PC-3 (cell line): Measurements from ENCODE around the gene RPL12. TPM values are rescaled to one million over a fixed set of nuclear protein-coding genes. Genes with fewer than 3 reads are reported as not detected.

ENCODE experiments used
- ATAC-seq: fragments of 200-7000 bp; cut with Tn5 transposase; 2 replicates; pipeline ENCODE4 v1.9.1; 2020; ENCODE audit warnings: mild to moderate bottlenecking, moderate library complexity
- BruUV-seq: library from RNA; stranded (reverse); fragments of 400-500 nt; replicated peaks from 2 replicates; lab custom pipeline; 2021; lab: Mats Ljungman, UMichigan
- CTCF ChIA-PET: fragments of 300-600 bp; sonication (Branson Sonifier 250); formaldehyde crosslinking; loops from one replicate; lab custom pipeline; 2022; ENCODE audit warnings: antibody characterized with exemption; lab: Charles Lee
- POLR2A ChIA-PET: fragments of 300-600 bp; sonication (Branson Sonifier 250); formaldehyde crosslinking; loops from one replicate; lab custom pipeline; 2022; ENCODE audit warnings: antibody characterized with exemption; ENCODE audit not compliant: unreplicated experiment; lab: Charles Lee
- DNase-seq: peaks from one replicate; pipeline ENCODE4 v3.0.0-alpha.2; 2015
- H2AFZ ChIP-seq: fragments of 300-600 bp; sonication (generic); 2 replicates; pipeline ENCODE4 v1.6.0; 2016; ENCODE audit warnings: antibody characterized with exemption, low read length
- H3F3A ChIP-seq: fragments of 300-600 bp; sonication (generic); one replicate; pipeline ENCODE4 v1.6.0; 2017; ENCODE audit warnings: antibody characterized with exemption, low read length, control low read depth, mild to moderate bottlenecking; ENCODE audit not compliant: unreplicated experiment
- H3K27ac ChIP-seq: fragments of 300-600 bp; sonication (generic); 2 replicates; pipeline ENCODE4 v1.5.1; 2016; ENCODE audit warnings: mild to moderate bottlenecking, low read length
- H3K27me3 ChIP-seq: fragments of 300-600 bp; sonication (generic); 2 replicates; pipeline ENCODE4 v1.6.1; 2016; ENCODE audit warnings: low read length, mixed read lengths
- H3K36me3 ChIP-seq: fragments of 300-600 bp; sonication (generic); 2 replicates; pipeline ENCODE4 v1.6.1; 2016; ENCODE audit warnings: low read depth, mixed run types, low read length, mixed read lengths
- H3K4me1 ChIP-seq: fragments of 300-600 bp; sonication (generic); 2 replicates; pipeline ENCODE4 v1.5.1; 2016; ENCODE audit warnings: low read length; ENCODE audit not compliant: insufficient read depth
- H3K4me2 ChIP-seq: fragments of 300-600 bp; sonication (generic); 2 replicates; pipeline ENCODE4 v1.6.0; 2016; ENCODE audit warnings: low read length
- H3K4me3 ChIP-seq: fragments of 300-600 bp; sonication (generic); 2 replicates; pipeline ENCODE4 v1.5.1; 2016; ENCODE audit warnings: mild to moderate bottlenecking, low read length, mixed read lengths
- H3K79me2 ChIP-seq: fragments of 300-600 bp; sonication (generic); 2 replicates; pipeline ENCODE4 v1.6.1; 2017; ENCODE audit warnings: low read length, mixed read lengths
- H3K9ac ChIP-seq: fragments of 300-600 bp; sonication (generic); 2 replicates; pipeline ENCODE4 v1.6.0; 2016; ENCODE audit warnings: mild to moderate bottlenecking, low read length
- H3K9me2 ChIP-seq: fragments of 300-600 bp; sonication (generic); replicated peaks from 2 replicates; pipeline ENCODE4 v1.6.1; 2016; ENCODE audit warnings: mixed run types, low read length, mixed read lengths
- H3K9me3 ChIP-seq: fragments of 300-600 bp; sonication (generic); 2 replicates; pipeline ENCODE4 v1.6.1; 2016; ENCODE audit warnings: low read length, mixed read lengths
- H4K20me1 ChIP-seq: fragments of 300-600 bp; sonication (generic); 2 replicates; pipeline ENCODE4 v1.6.1; 2016; ENCODE audit warnings: low read length, mixed read lengths
- EZH2 ChIP-seq: fragments of 300-600 bp; sonication (generic); IDR thresholded peaks from one replicate; pipeline ENCODE4 v1.6.1; 2017; ENCODE audit warnings: antibody characterized with exemption, mild to moderate bottlenecking, low read length; ENCODE audit not compliant: unreplicated experiment
- EZH2phosphoT487 ChIP-seq: fragments of 300-600 bp; sonication (generic); IDR thresholded peaks from 2 replicates; pipeline ENCODE4 v1.6.1; 2018; ENCODE audit warnings: mild to moderate bottlenecking, antibody characterized with exemption, low read length, borderline replicate concordance
- intact Hi-C: fragments of 100-400 bp; cut with micrococcal nuclease; formaldehyde crosslinking; loops from 2 replicates; pipeline ENCODE4 v1.9.0; 2023
- total RNA-seq: library from RNA; depleted of rRNA; stranded (reverse); fragments of >200 nt; gene quantifications from 2 replicates; pipeline ENCODE4 v1.2.3, GENCODE V29; 2014
- TF ChIP-seq, protein P1 (sequence below): fragments of 300-600 bp; sonication (generic); conservative IDR thresholded peaks from 2 replicates; pipeline ENCODE4 v1.5.1; 2017; ENCODE audit warnings: antibody characterized with exemption, low read depth, mild to moderate bottlenecking, low read length

The RPL12 gene
- total RNA-seq, 1 experiment from 2014 or later, result 1,417 TPM

DNA sequence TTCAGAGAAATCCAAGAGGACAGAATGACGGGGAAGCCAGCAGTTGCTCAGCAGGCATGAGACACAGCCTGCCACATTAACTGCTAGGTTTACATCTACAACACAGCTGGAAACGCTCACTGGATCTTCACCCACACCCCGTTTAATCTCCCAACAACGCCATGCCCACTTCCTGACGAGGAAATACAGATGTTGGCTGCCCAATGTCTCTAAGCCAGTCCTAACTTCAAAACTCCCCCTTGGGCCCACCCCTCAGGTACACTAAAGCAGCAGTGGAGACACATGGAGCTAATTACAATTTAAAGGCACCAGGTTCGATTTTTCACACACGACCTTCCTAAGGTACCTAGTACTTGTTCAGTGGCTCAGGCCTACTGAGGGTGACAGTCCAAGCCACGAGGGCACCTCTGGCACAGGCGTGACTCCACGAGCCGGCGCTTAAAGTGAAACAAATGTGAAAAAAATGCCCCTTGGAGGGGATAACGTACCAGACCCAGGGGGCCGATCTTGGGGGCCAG lies 904 bp downstream of the RPL12 start:
- POLR2A ChIA-PET, result no interaction called here
- ATAC-seq, result no peak

GRCh38 chr9:127449332-127449966 lies 1.8 kb downstream of the RPL12 start:
- no peak for TF ChIP-seq EZH2phosphoT487
- TF ChIP-seq, protein P1, sequence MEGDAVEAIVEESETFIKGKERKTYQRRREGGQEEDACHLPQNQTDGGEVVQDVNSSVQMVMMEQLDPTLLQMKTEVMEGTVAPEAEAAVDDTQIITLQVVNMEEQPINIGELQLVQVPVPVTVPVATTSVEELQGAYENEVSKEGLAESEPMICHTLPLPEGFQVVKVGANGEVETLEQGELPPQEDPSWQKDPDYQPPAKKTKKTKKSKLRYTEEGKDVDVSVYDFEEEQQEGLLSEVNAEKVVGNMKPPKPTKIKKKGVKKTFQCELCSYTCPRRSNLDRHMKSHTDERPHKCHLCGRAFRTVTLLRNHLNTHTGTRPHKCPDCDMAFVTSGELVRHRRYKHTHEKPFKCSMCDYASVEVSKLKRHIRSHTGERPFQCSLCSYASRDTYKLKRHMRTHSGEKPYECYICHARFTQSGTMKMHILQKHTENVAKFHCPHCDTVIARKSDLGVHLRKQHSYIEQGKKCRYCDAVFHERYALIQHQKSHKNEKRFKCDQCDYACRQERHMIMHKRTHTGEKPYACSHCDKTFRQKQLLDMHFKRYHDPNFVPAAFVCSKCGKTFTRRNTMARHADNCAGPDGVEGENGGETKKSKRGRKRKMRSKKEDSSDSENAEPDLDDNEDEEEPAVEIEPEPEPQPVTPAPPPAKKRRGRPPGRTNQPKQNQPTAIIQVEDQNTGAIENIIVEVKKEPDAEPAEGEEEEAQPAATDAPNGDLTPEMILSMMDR, result no peak
- no peak for TF ChIP-seq EZH2
- Histone ChIP-seq H3K4me1 (peaks cover 13% of the 10 kb centered on the region), H3K4me3 (peak overlapping the region; percentile 84), H3K9ac (peak overlapping the region; percentile 98), H3K9me3 (no peaks in the 10 kb centered on the region), H3K36me3 (peaks cover 46% of the 10 kb centered on the region), H2AFZ (no peak overlapping the region), H3F3A (peaks cover 7% of the 10 kb centered on the region), H3K79me2 (peaks cover 46% of the 10 kb centered on the region), H3K4me2 (peak overlapping the region; percentile 99), H3K27ac (peak overlapping the region; percentile 78; the same call in 1 of the 2 replicates), H3K27me3 (no peaks in the 10 kb centered on the region), H4K20me1 (peaks cover 50% of the 10 kb centered on the region), H3K9me2 (no peaks in the 10 kb centered on the region)
- DNase-seq (no peak), ATAC-seq (no peak)
- ChIA-PET POLR2A (no interaction called here), CTCF (no interaction called here)
- no TSS peak for BruUV-seq
- intact Hi-C loops, result no loop called here

More for the DNA sequence above, 904 bp downstream of the RPL12 start:
- intact Hi-C loops, result no loop called here
- no peaks in the 10 kb centered on the region for H3K27me3 ChIP-seq
- peak overlapping the region; percentile 99 for H3K4me2 ChIP-seq
- peaks cover 42% of the 10 kb centered on the region for H3K36me3 ChIP-seq
- H3K4me3 ChIP-seq, result peak overlapping the region; percentile 84
- peaks cover 50% of the 10 kb centered on the region for H4K20me1 ChIP-seq
- CTCF ChIA-PET, result no interaction called here
- H3K9me2 ChIP-seq, result no peaks in the 10 kb centered on the region
- peaks cover 13% of the 10 kb centered on the region for H3K4me1 ChIP-seq
- peak overlapping the region; percentile 98 for H3K9ac ChIP-seq
- H3K27ac ChIP-seq, result peak overlapping the region; percentile 78
- H2AFZ ChIP-seq, result no peak overlapping the region
- TF ChIP-seq EZH2phosphoT487 (no peak), EZH2 (no peak)
- TF ChIP-seq, protein P1, result no peak
- H3K79me2 ChIP-seq, result peaks cover 46% of the 10 kb centered on the region
- BruUV-seq, result no TSS peak
- H3F3A ChIP-seq, result peaks cover 7% of the 10 kb centered on the region
- no peaks in the 10 kb centered on the region for H3K9me3 ChIP-seq
- no peak for DNase-seq

DNA sequence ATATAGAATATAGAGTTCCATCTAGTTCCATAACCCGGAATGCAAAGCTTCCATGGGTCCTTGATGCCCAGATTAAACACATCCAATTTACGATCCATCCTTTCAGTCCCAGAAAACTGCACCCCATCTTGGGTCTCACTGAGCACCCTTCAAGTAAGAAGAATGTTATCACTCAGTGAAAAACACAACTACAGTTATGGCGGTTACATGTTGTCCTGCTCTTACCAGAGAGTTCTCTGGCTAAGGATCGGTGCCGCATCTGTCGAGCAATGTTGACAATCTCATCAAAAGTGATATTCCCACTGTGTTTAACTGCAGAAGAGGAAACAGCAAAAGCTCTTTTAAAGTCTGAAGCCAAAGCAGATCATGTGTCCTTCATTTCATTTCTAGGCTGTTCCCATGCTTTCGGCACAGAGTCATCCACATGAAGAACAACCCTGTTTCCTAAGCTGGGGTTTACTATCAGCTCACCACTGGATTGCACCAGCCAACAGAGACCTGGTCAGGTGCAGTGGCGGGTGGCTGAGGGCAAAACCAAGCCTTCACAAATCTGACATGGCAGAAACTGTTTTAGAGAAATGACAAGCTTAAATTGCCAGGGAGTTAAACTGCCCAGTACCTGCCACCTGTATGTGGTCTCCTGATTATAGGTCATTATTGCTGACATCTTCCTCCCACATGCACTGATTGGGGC lies 2.9 kb downstream of the RPL12 start:
- Histone ChIP-seq H3K79me2 (peaks cover 46% of the 10 kb centered on the region), H2AFZ (no peak overlapping the region), H3K4me2 (peak overlapping the region; percentile 99), H3K36me3 (peaks cover 46% of the 10 kb centered on the region), H3K9me2 (no peaks in the 10 kb centered on the region), H3K9ac (no peak overlapping the region), H3F3A (peaks cover 7% of the 10 kb centered on the region), H3K9me3 (no peaks in the 10 kb centered on the region), H3K4me3 (peak overlapping the region; percentile 84), H3K4me1 (peaks cover 17% of the 10 kb centered on the region), H3K27me3 (no peaks in the 10 kb centered on the region), H4K20me1 (peaks cover 56% of the 10 kb centered on the region), H3K27ac (no peak overlapping the region)
- intact Hi-C loops, result no loop called here
- DNase-seq (no peak), ATAC-seq (no peak)
- ChIA-PET CTCF (no interaction called here), POLR2A (no interaction called here)
- BruUV-seq, result no TSS peak
- TF ChIP-seq, protein P1, result no peak
